Heart left ventricle (tissue), 16 donors: ENCODE data around the gene SIPA1L2. TPM values are rescaled to one million over a fixed set of nuclear protein-coding genes. Genes with fewer than 3 reads are reported as not detected.
A peak's percentile ranks its signal among the peaks of the same experiment; 100 is the strongest.

ENCODE experiments used
- ATAC-seq, 4 donors: fragments of 200-7000 bp; cut with Tn5 transposase; one replicate each; pipeline ENCODE4 v1.9.1; 2020 to 2022; ENCODE audit warnings: moderate library complexity in 4 of 4, mild to moderate bottlenecking in 3 of 4, moderate number of reproducible peaks in 1 of 4
- DNase-seq, 5 donors: peaks; one replicate each; pipeline ENCODE4 v3.0.0-alpha.2; 2020
- H3K27ac ChIP-seq, 12 donors: fragments of 200-600 bp; sonication (generic) in 4 of 12; one replicate each; pipeline versions ENCODE4 v1.5.0 to v1.8.0; 2016 to 2022; ENCODE audit warnings: mild to moderate bottlenecking in 2 of 12
- H3K27me3 ChIP-seq, 9 donors: fragments of 200-600 bp; sonication (generic) in 2 of 9; one replicate each; pipeline versions ENCODE4 v1.5.1 to v1.8.0; 2016 to 2022; ENCODE audit warnings: mild to moderate bottlenecking in 3 of 9
- H3K36me3 ChIP-seq, 9 donors: fragments of 200-600 bp; sonication (generic) in 2 of 9; one replicate each; pipeline versions ENCODE4 v1.5.0 to v1.8.0; 2018 to 2022; ENCODE audit warnings: mild to moderate bottlenecking in 2 of 9
- H3K4me1 ChIP-seq, 12 donors: fragments of 200-600 bp; sonication (generic) in 4 of 12; one replicate each; pipeline versions ENCODE4 v1.5.0 to v1.8.0; 2016 to 2022; ENCODE audit warnings: mild to moderate bottlenecking in 3 of 12
- H3K4me3 ChIP-seq, 12 donors: fragments of 200-600 bp; sonication (generic) in 4 of 12; one replicate each; pipeline versions ENCODE4 v1.5.0 to v1.8.0; 2017 to 2022; ENCODE audit warnings: mild to moderate bottlenecking in 9 of 12, moderate library complexity in 4 of 12
- H3K9me3 ChIP-seq, 12 donors: fragments of 200-600 bp; sonication (generic) in 4 of 12; one replicate each; pipeline versions ENCODE4 v1.5.0 to v1.8.0; 2016 to 2022; ENCODE audit warnings: mild to moderate bottlenecking in 1 of 12
- CTCF ChIP-seq, 12 donors: fragments of 200-600 bp; sonication (generic) in 4 of 12; IDR thresholded peaks; one replicate each; pipeline versions ENCODE4 v1.5.0 to v1.8.0; 2018 to 2022; ENCODE audit warnings: antibody characterized with exemption in 12 of 12, mild to moderate bottlenecking in 5 of 12
- POLR2A ChIP-seq, 2 donors: fragments of 450-650 bp; IDR thresholded peaks; one replicate each; pipeline ENCODE4 v1.6.1; 2017; ENCODE audit warnings: antibody characterized with exemption in 2 of 2, mild to moderate bottlenecking in 2 of 2, moderate library complexity in 2 of 2
- WGBS, 4 donors: extraction: QIAGEN DNeasy Blood & Tissue Kit in 2 of 4; methylation state at CpG; one replicate each; pipeline versions ENCODE4 v1.1.5 to v1.1.7; 2013 to 2018; 5-methylcytosine and 5-hydroxymethylcytosine counted together
- intact Hi-C, 10 donors: fragments of 100-400 bp; cut with DNase I; formaldehyde crosslinking; loops; one replicate each; pipeline versions ENCODE4 v1.11.1 to v1.14.2; 2022
- polyA plus RNA-seq, 2 donors: library from polyadenylated mRNA; stranded (reverse); fragments of 200-250 nt; gene quantifications; one replicate each; pipeline ENCODE4 v1.2.3, GENCODE V29; 2013
- total RNA-seq, 9 donors: library from RNA; depleted of rRNA in 2 of 9; stranded (reverse); fragments of >200 nt in 2 of 9; fragmentation: NEBNext Ultra II Directional in 3 of 9; extraction: Animal tissue kit (Norgen Biotek cat#: 25700) in 3 of 9; gene quantifications; one replicate each; pipeline versions ENCODE4 v1.1.0 to v1.2.4, GENCODE V29; 2016 to 2023
- donor health status: ischemic (EF 13 %, LVEDD 7.1; RV severe dilation, severe dysfunction).
- donor health status: healthy with polysubstance abuse.
- donor health status: DM: no; HTN: yes; CAD: no.
- donor health status: DM: no; HTN: no; CAD: no.
- donor health status: ischemic (EF 25% LVEDD 6.9; RV normal size, moderate dysfunction).
- donor health status: ischemic (EF 25% LVEDD 5.7; RV mildly dilated, moderate dysfunction).
- donor health status: healthy.
- donor health status: DM: yes; HTN: yes; CAD: no.
- donor health status: ischemic (EF 35%, LVEDD 5.7; RV mildly dilated, moderate dysfunction).
- donor health status: nonischemic (EF 11% LVEDD 7.7; RV severe dilation, severe dysfunction).
- donor health status: DM: yes; HTN: yes; CAD: no.
- donor health status: PGD.
- donor health status: ischemic (EF 29% LVEDD 5.4; RV normal size, mild dysfunction).
- donor health status: nonischemic (EF 23%, LVEDD 6.1; RV moderate dilation, normal function).

SIPA1L2 gene
- total and polyA plus RNA-seq, 11 donors = 18.1 to 148 (median 102) TPM

GRCh38 chr1:232593717-232594502 lies 36.0 kb downstream of the SIPA1L2 start:
- TF ChIP-seq CTCF (IDR thresholded peaks at IDR 0.05) (no peak), POLR2A (IDR thresholded peaks at IDR 0.05) (no peak)
- no peak for DNase-seq
- Histone ChIP-seq H3K4me1 (peaks cover 6 to 89% (median 61%) of the 10 kb centered on the region in 12 donors), H3K27me3 (no peaks in the 10 kb centered on the region), H3K36me3 (no peaks in the 10 kb centered on the region), H3K4me3 (peak overlapping the region in 4 of 12 donors; percentile 0 to 10 (median 6)), H3K9me3 (no peaks in the 10 kb centered on the region), H3K27ac (peak overlapping the region in 8 of 12 donors; percentile 41 to 85 (median 67))
- intact Hi-C loops = no loop called here
- peak in 2 of 4 donors; percentile 17 to 36 for ATAC-seq
- WGBS, 4 donors = 68 to 72% (median 71%) methylated on average over 14 of the region's 14 CpGs

DNA sequence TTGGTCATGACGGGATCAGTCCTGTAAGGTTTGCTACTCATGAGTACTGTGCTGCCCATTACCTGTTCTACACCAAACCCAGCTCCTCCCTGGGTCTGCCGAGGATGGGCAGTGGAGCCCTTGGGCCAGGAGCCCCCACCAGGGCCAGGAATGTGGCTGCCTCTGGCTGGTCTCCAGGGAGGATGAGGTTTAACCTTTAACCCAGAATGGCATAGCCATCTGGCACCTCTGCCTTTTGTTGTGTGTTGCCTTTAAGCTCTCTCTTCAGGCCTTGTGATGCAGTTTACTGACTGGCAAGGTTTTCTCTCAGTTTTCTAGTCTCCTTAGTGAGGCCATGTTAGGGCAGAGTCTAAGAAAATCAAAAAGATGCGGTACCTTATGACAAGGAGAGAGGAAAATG lies 38.6 kb downstream of the SIPA1L2 start:
- Histone ChIP-seq H3K27ac (peak overlapping the region in 11 of 12 donors; percentile 4 to 95 (median 63)), H3K9me3 (no peaks in the 10 kb centered on the region), H3K4me1 (peaks cover 6 to 84% (median 54%) of the 10 kb centered on the region in 12 donors), H3K27me3 (no peaks in the 10 kb centered on the region), H3K4me3 (no peak overlapping the region), H3K36me3 (no peaks in the 10 kb centered on the region)
- DNase-seq (no peak), ATAC-seq (peak in 1 of 4 donors; percentile 6)
- 78 to 88% (median 83%) methylated on average over 3 of the region's 3 CpGs for WGBS, 4 donors
- TF ChIP-seq CTCF (IDR thresholded peaks at IDR 0.05) (no peak), POLR2A (IDR thresholded peaks at IDR 0.05) (no peak)
- intact Hi-C loops = no loop called here

DNA sequence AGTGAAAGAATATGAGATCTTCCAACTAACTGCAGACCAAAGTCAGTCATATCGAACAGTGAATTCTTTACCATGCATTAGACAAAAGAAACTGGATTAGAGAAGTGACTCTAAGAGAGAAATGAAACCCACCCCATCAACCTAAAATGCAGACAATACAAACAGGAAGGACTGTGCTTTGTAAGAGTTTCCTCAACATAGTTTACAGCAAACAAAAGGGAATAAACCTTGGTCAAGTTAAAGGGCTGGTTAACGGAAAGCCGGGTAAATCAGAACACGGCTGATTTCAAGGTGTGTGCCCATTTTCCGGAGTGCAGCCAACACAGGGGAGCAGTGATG lies 39.2 kb downstream of the SIPA1L2 start:
- no peak for DNase-seq
- Histone ChIP-seq H3K4me1 (peaks cover 6 to 85% (median 50%) of the 10 kb centered on the region in 12 donors), H3K27ac (peak overlapping the region; percentile 4 to 95 (median 62)), H3K36me3 (no peaks in the 10 kb centered on the region), H3K9me3 (no peaks in the 10 kb centered on the region), H3K4me3 (no peak overlapping the region), H3K27me3 (no peaks in the 10 kb centered on the region)
- intact Hi-C loops = no loop called here
- TF ChIP-seq POLR2A (IDR thresholded peaks at IDR 0.05) (no peak), CTCF (IDR thresholded peaks at IDR 0.05) (no peak)
- peak in 2 of 4 donors; percentile 16 to 17 for ATAC-seq
- WGBS, 4 donors = 60 to 71% (median 67%) methylated on average over 5 of the region's 5 CpGs

- DNase-seq (peak in 2 of 5 donors; percentile 44 to 47), ATAC-seq (peak; percentile 23 to 73 (median 48))
- Histone ChIP-seq H3K4me3 (no peak overlapping the region), H3K4me1 (peaks cover 6 to 87% (median 56%) of the 10 kb centered on the region in 12 donors), H3K27ac (peak overlapping the region; percentile 16 to 95 (median 54)), H3K9me3 (no peaks in the 10 kb centered on the region), H3K27me3 (no peaks in the 10 kb centered on the region), H3K36me3 (no peaks in the 10 kb centered on the region)
- 35 to 38% (median 36%) methylated on average over 10 of the region's 10 CpGs for WGBS, 4 donors
- TF ChIP-seq POLR2A (IDR thresholded peaks at IDR 0.05) = no peak
- TF ChIP-seq CTCF (IDR thresholded peaks at IDR 0.05) = no peak
- intact Hi-C loops = no loop called here
Observed at GRCh38 chr1:232589812-232590743, 39.9 kb downstream of the SIPA1L2 start.
